ENCODE results near the gene GLT1D1.

DNA sequence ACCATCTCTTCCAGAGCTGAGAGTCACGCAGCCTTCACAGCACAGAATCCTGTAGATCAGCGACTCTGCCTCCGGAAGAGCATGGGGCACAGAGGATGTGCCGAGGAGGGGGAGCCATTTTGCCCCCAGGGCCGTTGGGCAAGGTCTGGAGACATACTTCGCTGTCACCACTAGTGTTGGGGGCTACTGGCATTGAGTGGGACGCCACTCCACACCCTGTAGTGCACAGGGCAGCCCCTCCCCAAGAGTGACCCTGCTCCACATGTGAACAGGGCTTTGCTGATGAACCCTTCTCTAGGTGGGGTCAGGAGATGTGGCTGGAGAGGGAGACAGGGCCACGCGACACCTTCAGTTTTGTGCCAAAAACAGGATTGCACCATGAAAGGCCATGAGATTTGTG, 6.0 kb downstream of the GLT1D1 start:
- TF ChIP-seq, protein P1, sequence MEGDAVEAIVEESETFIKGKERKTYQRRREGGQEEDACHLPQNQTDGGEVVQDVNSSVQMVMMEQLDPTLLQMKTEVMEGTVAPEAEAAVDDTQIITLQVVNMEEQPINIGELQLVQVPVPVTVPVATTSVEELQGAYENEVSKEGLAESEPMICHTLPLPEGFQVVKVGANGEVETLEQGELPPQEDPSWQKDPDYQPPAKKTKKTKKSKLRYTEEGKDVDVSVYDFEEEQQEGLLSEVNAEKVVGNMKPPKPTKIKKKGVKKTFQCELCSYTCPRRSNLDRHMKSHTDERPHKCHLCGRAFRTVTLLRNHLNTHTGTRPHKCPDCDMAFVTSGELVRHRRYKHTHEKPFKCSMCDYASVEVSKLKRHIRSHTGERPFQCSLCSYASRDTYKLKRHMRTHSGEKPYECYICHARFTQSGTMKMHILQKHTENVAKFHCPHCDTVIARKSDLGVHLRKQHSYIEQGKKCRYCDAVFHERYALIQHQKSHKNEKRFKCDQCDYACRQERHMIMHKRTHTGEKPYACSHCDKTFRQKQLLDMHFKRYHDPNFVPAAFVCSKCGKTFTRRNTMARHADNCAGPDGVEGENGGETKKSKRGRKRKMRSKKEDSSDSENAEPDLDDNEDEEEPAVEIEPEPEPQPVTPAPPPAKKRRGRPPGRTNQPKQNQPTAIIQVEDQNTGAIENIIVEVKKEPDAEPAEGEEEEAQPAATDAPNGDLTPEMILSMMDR (conservative IDR thresholded peaks at IDR 0.05; ENCODE audit: low read depth in 2 of 2) = no peak
- TF ChIP-seq EZH2 (IDR thresholded peaks at IDR 0.05; ENCODE audit: low read depth, unreplicated experiment) (no peak), POLR2AphosphoS5 (IDR thresholded peaks at IDR 0.05; ENCODE audit: low read depth) (no peak)
